ENCODE data around the gene CHST9.
A peak's percentile ranks its signal among the peaks of the same experiment; 100 is the strongest.

The CHST9 gene

GRCh38 chr18:27075828-27076227, 109.3 kb downstream of the CHST9 start:
- H3K27ac ChIP-seq: no peak overlapping the region
- DNase-seq (ENCODE audit: low spot score): no peak
- POLR2A ChIA-PET (ENCODE audit: low non-redundant PET): no interaction called here
- CTCF ChIA-PET: no interaction called here
- TF ChIP-seq, protein P1, sequence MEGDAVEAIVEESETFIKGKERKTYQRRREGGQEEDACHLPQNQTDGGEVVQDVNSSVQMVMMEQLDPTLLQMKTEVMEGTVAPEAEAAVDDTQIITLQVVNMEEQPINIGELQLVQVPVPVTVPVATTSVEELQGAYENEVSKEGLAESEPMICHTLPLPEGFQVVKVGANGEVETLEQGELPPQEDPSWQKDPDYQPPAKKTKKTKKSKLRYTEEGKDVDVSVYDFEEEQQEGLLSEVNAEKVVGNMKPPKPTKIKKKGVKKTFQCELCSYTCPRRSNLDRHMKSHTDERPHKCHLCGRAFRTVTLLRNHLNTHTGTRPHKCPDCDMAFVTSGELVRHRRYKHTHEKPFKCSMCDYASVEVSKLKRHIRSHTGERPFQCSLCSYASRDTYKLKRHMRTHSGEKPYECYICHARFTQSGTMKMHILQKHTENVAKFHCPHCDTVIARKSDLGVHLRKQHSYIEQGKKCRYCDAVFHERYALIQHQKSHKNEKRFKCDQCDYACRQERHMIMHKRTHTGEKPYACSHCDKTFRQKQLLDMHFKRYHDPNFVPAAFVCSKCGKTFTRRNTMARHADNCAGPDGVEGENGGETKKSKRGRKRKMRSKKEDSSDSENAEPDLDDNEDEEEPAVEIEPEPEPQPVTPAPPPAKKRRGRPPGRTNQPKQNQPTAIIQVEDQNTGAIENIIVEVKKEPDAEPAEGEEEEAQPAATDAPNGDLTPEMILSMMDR (conservative IDR thresholded peaks at IDR 0.05; ENCODE audit: low read depth): no peak

GRCh38 chr18:27073404-27073830, 111.7 kb downstream of the CHST9 start:
- POLR2A ChIA-PET (ENCODE audit: low non-redundant PET): no interaction called here
- H3K27ac ChIP-seq: no peak overlapping the region
- CTCF ChIA-PET: no interaction called here
- no peak for DNase-seq (ENCODE audit: low spot score)
- TF ChIP-seq, protein P1 (conservative IDR thresholded peaks at IDR 0.05; ENCODE audit: low read depth): no peak

GRCh38 chr18:27064673-27065072, 120.4 kb downstream of the CHST9 start:
- TF ChIP-seq, protein P1 (conservative IDR thresholded peaks at IDR 0.05; ENCODE audit: low read depth): no peak
- POLR2A ChIA-PET (ENCODE audit: low non-redundant PET): no interaction called here
- CTCF ChIA-PET: no interaction called here
- no peak overlapping the region for H3K27ac ChIP-seq
- DNase-seq (ENCODE audit: low spot score): no peak

GRCh38 chr18:27062802-27063201, 122.3 kb downstream of the CHST9 start:
- H3K27ac ChIP-seq: no peak overlapping the region
- TF ChIP-seq, protein P1 (conservative IDR thresholded peaks at IDR 0.05; ENCODE audit: low read depth): no peak
- peak; percentile 30 for DNase-seq (ENCODE audit: low spot score)
- ChIA-PET CTCF (no interaction called here), POLR2A (ENCODE audit: low non-redundant PET) (no interaction called here)

DNA sequence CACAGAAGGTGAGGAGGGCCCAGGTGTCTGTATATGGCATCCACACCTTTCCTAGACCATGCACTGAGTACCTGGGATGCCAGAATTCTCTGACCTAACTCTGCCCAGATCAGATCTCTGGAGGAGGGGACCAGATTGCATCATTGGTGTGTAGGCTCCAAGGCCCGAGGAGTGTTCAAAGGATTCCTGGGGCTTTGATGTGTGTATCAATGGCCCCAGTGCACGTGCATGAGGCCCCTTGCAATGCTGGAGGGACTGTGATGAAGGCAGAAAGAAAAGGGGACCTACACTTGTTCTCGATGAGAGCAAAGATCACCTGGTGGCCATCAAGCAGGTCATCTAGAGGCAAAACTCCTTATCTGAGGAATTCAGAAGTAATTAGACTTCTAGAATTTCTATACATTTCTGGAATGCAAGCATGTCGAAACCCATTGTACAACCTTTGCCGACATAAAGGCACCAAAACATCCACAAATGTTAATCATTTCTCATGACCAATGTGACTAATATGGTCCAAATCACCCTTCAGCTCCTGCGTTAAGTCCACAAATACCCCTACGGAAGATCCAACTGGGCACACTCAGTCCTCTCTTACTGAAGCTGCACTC, 123.5 kb downstream of the CHST9 start:
- ChIA-PET CTCF (no interaction called here), POLR2A (ENCODE audit: low non-redundant PET) (no interaction called here)

DNA sequence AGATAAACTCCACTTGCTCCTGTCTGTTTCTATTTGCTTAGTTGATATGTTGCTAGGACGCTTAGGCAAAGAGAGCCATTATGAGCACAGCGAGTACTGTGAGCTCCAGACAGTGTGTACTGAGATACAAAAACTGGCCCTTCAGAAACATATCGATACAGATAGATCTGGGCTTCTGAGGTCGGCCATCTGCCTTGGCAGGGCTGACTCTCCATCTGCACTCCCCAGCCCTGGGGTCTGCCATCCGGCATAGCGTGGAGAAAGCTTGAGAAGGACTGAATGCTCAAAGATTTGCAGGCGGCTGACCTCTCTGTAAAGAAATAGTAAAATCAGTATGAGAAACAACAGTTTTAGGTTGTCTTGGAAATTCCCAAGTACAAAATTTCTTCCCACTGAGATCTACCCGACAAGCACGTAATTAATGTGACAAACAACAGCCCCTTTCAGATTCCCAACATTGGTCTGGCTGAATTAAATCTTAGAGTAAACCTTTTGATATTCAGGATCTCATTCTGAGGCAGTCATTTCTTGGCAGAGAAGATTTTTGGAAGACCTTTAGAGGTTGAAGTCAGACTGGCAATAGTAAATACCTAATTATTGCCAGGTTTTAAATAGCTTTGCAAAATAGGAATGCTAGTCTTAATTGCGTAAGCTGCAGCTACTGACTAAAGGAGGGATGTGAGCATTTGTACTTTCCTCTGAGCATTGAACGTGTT, 127.4 kb downstream of the CHST9 start:
- H3K27ac ChIP-seq: no peak overlapping the region
- TF ChIP-seq, protein P1 (conservative IDR thresholded peaks at IDR 0.05; ENCODE audit: low read depth): no peak
- DNase-seq (ENCODE audit: low spot score): no peak
- ChIA-PET CTCF (no interaction called here), POLR2A (ENCODE audit: low non-redundant PET) (no interaction called here)

More for the DNA sequence above, 123.5 kb downstream of the CHST9 start:
- no peak overlapping the region for H3K27ac ChIP-seq
- TF ChIP-seq, protein P1 (conservative IDR thresholded peaks at IDR 0.05; ENCODE audit: low read depth): no peak
- no peak for DNase-seq (ENCODE audit: low spot score)

Measured in RWPE1 (cell line).